Measurements from ENCODE around the gene SH3BP1. TPM values are rescaled to one million over a fixed set of nuclear protein-coding genes. Genes with fewer than 3 reads are reported as not detected.
A peak's percentile ranks its signal among the peaks of the same experiment; 100 is the strongest.

The SH3BP1 gene
- total and polyA plus RNA-seq, 9 of the 15 experiments (the other 6 are each of a cell fraction or from before 2014, with no cell fraction given), result 0.10 to 36.2 (median 10.4) TPM

- WGBS (ENCODE audit: insufficient coverage, low coverage, missing lambda C conversion rate), result 65% methylated on average over 5 of the region's 6 CpGs
- no peak for TF ChIP-seq MAX (CRISPR knock-in tag; IDR thresholded peaks at IDR 0.05)
- TF ChIP-seq BCOR (IDR thresholded peaks at IDR 0.05), result peak; percentile 72
- TF ChIP-seq KLF13 (tag; IDR thresholded peaks at IDR 0.05; ENCODE audit: borderline replicate concordance, low read depth), result no peak
- TF ChIP-seq XRCC5 (IDR thresholded peaks at IDR 0.05; ENCODE audit: low read depth, low read length), result no peak
- TF ChIP-seq SMARCA5 (IDR thresholded peaks at IDR 0.05), result peak; percentile 29; the same call in 1 of the 2 replicates
- TF ChIP-seq, protein P1, sequence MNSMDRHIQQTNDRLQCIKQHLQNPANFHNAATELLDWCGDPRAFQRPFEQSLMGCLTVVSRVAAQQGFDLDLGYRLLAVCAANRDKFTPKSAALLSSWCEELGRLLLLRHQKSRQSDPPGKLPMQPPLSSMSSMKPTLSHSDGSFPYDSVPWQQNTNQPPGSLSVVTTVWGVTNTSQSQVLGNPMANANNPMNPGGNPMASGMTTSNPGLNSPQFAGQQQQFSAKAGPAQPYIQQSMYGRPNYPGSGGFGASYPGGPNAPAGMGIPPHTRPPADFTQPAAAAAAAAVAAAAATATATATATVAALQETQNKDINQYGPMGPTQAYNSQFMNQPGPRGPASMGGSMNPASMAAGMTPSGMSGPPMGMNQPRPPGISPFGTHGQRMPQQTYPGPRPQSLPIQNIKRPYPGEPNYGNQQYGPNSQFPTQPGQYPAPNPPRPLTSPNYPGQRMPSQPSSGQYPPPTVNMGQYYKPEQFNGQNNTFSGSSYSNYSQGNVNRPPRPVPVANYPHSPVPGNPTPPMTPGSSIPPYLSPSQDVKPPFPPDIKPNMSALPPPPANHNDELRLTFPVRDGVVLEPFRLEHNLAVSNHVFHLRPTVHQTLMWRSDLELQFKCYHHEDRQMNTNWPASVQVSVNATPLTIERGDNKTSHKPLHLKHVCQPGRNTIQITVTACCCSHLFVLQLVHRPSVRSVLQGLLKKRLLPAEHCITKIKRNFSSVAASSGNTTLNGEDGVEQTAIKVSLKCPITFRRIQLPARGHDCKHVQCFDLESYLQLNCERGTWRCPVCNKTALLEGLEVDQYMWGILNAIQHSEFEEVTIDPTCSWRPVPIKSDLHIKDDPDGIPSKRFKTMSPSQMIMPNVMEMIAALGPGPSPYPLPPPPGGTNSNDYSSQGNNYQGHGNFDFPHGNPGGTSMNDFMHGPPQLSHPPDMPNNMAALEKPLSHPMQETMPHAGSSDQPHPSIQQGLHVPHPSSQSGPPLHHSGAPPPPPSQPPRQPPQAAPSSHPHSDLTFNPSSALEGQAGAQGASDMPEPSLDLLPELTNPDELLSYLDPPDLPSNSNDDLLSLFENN (IDR thresholded peaks at IDR 0.05; ENCODE audit: low read depth in 2 of 2, low read length in 2 of 2), result no peak
- 0 out of 4 replicates have a peak, but pooled peaks of 1 of the 2 experiments have one; percentile 22 for TF ChIP-seq KDM1A (IDR thresholded peaks at IDR 0.05)
- peak; percentile 76 for TF ChIP-seq RBM25 (IDR thresholded peaks at IDR 0.05; ENCODE audit: low read depth, low read length, severe bottlenecking)
- TF ChIP-seq ZNF143 (CRISPR knock-in tag; IDR thresholded peaks at IDR 0.05), result no peak
- Histone ChIP-seq H3K9me3 (replicated peaks; ENCODE audit: control insufficient read depth, insufficient read depth, low read depth, low read length) (no peaks in the 10 kb centered on the region), H3K9me1 (ENCODE audit: control insufficient read depth, insufficient read depth, low read length) (no peaks in the 10 kb centered on the region), H3K36me3 (ENCODE audit: control insufficient read depth, insufficient read depth, low read length) (no peaks in the 10 kb centered on the region), H3K27ac (ENCODE audit: extremely low read depth, low read depth, low read length) (no peak overlapping the region), H3K9ac (ENCODE audit: insufficient read depth in 1 of 2, low read depth in 2 of 2, low read length in 2 of 2) (no peak overlapping the region), H3K27me3 (ENCODE audit: control insufficient read depth in 2 of 2, insufficient read depth in 2 of 2, low read length in 2 of 2) (no peaks in the 10 kb centered on the region), H4K20me1 (replicated peaks; ENCODE audit: control insufficient read depth, insufficient read depth, low read length) (no peaks in the 10 kb centered on the region), H3K4me1 (replicated peaks in 1 of 2; ENCODE audit: control insufficient read depth in 2 of 2, insufficient read depth in 2 of 2, low read length in 2 of 2) (peaks cover 10 to 26% of the 10 kb centered on the region in 2 experiments; a peak in 4 of 5 replicates), H3K79me2 (ENCODE audit: control insufficient read depth, insufficient read depth, low read length) (peaks cover 4% of the 10 kb centered on the region), H3K4me2 (ENCODE audit: insufficient read depth, low read length) (no peak overlapping the region), H2AFZ (ENCODE audit: low read depth, low read length) (no peak overlapping the region), H3K4me3 (no peak overlapping the region)
- intact Hi-C loops (cut with micrococcal nuclease), result no loop called here
- FAIRE-seq, result no peak
- ChIA-PET CTCF (ENCODE audit: low intra/inter-chr PET ratio) (no interaction called here), POLR2A (no interaction called here)
- in situ Hi-C loops (cut with MboI), result loop anchor here (5.0 kb wide), 1 partner anchor 72 kb away; no protein-coding TSS in a partner anchor
- DNase-seq (ENCODE audit: extremely low read depth in 1 of 4, low spot score in 3 of 4), result no peak
- BruUV-seq (replicated peaks), result no TSS peak
- ATAC-seq, result no peak
Observed at GRCh38 chr22:37604074-37604473, 35.4 kb upstream of the SH3BP1 start.
